GM13976 (cell line): ENCODE results near the gene COL4A2.
"Not testable (repeated sequence)": the region's sequence is repeated elsewhere in the genome, so short reads cannot be mapped to it uniquely, and the experiment has no call there.

Experiments used
- DNase-seq: peaks from one replicate; pipeline ENCODE4 v3.0.0; 2012; ENCODE audit warnings: low spot score
- in situ Hi-C: fragments of 300-500 bp; cut with MboI; formaldehyde crosslinking; loops from one replicate; pipeline ENCODE4 v1.12.0; 2022; ENCODE audit warnings: low sequenced_read_pairs, mixed read lengths, inconsistent platforms; ENCODE audit not compliant: unreplicated experiment
- TF ChIP-seq, protein P1 (sequence below): IDR thresholded peaks from 2 replicates; pipeline ENCODE4 v1.5.1; 2012; ENCODE audit warnings: borderline replicate concordance, mild to moderate bottlenecking; ENCODE audit not compliant: insufficient read depth; ENCODE audit errors: extremely low read depth, missing control alignments, control extremely low read depth

Gene COL4A2

DNA sequence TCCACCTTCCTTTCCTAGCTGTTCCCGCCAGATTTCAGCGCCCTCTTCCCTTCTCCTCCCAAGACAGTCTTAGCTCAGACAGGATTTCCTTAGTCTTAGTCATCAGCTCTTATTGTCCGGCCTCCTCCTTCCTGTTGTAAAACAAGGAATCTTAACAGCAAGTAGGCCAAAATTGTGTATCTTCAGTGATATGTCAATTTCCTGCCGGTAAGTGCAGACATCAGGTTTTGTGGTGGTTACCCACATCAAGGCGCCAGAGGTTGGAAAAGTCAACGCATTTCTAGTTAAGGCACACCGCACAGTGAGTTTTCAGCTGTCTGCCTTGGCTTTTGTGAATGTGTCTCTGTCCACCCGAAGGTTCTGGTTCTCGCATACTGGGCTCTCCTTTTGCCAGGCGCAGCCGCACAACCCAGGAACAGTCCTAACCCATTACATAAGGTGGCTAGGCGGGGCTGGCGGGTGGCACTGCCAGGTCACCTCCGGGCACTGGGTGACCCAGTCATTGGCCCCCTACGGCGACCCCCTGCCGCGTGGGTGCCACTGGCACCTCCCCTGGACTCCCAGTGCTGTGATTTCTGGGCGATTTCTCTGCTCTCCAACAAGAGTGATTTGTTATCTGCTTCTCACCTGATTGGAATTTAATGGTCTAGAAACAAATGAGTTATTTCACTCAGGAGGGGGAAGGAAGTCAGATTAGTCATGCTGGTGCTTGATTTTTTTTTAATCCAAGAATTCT is 12.9 kb downstream of the COL4A2 start:
- DNase-seq, result no peak
- TF ChIP-seq, protein P1, sequence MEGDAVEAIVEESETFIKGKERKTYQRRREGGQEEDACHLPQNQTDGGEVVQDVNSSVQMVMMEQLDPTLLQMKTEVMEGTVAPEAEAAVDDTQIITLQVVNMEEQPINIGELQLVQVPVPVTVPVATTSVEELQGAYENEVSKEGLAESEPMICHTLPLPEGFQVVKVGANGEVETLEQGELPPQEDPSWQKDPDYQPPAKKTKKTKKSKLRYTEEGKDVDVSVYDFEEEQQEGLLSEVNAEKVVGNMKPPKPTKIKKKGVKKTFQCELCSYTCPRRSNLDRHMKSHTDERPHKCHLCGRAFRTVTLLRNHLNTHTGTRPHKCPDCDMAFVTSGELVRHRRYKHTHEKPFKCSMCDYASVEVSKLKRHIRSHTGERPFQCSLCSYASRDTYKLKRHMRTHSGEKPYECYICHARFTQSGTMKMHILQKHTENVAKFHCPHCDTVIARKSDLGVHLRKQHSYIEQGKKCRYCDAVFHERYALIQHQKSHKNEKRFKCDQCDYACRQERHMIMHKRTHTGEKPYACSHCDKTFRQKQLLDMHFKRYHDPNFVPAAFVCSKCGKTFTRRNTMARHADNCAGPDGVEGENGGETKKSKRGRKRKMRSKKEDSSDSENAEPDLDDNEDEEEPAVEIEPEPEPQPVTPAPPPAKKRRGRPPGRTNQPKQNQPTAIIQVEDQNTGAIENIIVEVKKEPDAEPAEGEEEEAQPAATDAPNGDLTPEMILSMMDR, result no peak
- in situ Hi-C loops, result no loop called here

DNA sequence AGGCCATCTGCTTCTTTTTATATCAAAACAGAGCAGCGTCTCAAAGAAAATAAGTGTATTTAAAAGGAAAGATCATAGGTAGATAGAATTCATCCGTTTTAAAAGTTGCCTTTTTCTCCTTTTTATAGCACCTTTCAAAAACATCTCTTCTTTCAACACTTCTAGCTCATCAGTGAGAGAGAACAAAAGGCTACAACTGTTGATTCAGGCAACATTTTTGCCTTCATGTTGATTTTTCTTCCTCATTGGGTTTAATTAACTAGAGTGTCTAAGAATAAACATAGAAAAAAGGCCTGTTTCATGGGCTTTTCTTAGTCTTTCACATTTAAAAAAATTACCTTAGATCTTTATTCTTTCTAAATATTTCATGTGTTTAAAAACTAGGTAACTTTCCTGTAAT is 13.6 kb downstream of the COL4A2 start:
- DNase-seq, result no peak
- in situ Hi-C loops, result no loop called here
- TF ChIP-seq, protein P1, result no peak

DNA sequence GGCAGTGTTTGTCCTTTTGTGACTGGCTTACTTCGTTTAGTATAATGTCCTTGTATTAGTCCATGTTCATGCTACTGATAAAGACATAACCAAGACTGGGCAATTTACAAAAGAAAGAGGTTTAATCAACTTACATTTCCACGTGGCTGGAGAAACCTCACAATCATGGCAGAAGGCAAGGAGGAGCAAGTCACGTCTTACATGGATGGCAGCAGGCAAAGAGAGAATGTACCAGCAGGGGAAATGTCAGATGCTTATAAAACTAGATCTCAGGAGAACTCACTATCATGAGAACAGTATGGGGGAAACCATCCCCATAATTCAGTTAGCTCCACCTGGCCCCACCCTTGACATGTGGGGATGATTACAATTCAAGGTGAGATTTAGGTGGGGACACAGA is 14.5 kb downstream of the COL4A2 start:
- DNase-seq, in situ Hi-C loops: not testable (repeated sequence)

DNA sequence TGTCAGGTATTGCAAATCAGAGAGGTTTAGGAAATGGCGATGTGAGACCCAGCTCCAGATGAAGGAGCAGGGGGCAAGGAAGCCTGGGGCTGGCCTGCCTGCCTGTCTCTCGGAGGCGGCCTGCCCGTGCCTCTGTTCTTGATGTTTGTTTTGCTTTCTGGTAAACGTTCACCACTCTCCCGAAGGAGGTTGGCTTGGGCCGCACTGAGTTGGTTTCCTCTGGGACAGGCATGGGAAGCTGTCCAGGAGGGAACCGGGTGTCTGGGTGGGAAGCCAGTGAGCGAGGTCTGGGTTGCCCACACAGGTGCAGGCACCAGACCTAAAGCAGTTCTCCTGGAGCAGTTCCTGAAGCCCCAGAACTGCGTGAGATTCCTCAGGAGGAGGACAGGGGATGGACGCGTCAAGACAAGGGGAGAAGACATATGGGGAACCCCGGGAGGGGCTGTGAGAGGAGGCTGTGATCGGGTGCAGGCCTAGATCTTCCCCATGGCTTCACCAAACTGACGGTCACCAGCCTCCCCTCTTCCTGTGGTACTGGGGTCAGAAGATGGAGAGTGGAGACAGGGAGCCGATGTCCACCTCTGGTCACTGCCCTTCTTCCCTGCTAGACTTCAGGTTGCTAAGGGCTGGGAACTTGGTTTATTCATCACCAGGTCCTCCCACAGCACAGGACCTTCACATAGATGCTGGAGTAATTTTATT is 15.2 kb downstream of the COL4A2 start:
- no peak for DNase-seq
- in situ Hi-C loops, result no loop called here
- TF ChIP-seq, protein P1, result no peak

DNA sequence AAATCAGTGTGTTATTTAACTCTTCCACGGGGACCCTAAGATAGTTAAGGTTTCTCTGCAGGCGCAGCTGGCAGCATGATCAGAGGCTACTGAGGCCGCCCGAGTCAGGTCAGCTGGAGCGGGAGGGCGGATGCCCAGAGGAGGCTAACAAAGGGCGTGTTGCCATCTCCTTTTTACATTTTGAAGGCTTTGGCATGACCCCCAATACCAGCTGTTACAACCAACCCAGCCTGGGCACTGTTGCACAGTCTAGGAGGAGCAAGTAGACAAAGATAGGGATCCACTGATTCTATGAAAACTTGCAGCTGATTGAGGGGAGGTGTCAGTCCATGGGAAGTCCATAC is 15.7 kb downstream of the COL4A2 start:
- TF ChIP-seq, protein P1, result no peak
- no peak for DNase-seq
- in situ Hi-C loops, result no loop called here

DNA sequence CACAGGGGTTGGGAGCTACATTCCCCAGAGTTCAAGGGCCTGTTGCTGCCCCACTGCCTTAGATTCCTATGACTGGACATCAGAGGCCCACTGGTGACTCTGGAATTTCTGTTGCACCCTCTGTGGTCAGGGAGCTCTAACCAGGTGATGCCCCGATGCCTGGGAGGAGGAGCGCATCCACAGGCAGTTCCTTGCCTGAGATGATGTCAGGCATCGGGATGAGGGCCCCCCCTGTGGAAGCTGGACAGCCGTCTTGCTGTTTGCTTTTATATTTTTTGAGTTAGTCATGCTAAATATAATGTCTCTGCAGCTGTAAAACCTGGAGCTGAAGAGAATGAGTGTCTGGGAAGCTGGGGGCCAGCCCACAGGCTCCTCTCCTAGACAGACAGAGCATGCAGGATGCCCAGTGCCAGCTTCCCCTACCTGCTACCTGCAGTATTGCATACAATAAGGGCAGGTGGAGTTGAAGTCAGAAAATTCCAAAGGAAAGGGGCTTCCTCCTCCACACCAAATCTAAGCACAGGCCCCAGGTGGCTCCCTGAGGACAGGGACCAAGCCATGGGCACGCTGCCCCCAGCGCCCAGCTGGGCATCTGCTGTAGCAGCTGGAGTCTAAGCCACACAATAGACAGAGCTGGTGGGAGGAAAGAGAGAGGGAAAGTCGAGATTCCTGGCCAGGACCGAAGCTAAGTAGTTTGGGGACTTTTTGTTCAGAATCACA is 16.2 kb downstream of the COL4A2 start:
- TF ChIP-seq, protein P1, result no peak
- no peak for DNase-seq
- in situ Hi-C loops, result no loop called here
